DLD1 (cell line): Measurements from ENCODE around the gene GRK2.

ENCODE experiments used
- in situ Hi-C: cut with HindIII; loops from 2 replicates; pipeline ENCODE4 v1.10.0; 2017; ENCODE audit warnings: low sequenced_read_pairs

Gene GRK2

DNA sequence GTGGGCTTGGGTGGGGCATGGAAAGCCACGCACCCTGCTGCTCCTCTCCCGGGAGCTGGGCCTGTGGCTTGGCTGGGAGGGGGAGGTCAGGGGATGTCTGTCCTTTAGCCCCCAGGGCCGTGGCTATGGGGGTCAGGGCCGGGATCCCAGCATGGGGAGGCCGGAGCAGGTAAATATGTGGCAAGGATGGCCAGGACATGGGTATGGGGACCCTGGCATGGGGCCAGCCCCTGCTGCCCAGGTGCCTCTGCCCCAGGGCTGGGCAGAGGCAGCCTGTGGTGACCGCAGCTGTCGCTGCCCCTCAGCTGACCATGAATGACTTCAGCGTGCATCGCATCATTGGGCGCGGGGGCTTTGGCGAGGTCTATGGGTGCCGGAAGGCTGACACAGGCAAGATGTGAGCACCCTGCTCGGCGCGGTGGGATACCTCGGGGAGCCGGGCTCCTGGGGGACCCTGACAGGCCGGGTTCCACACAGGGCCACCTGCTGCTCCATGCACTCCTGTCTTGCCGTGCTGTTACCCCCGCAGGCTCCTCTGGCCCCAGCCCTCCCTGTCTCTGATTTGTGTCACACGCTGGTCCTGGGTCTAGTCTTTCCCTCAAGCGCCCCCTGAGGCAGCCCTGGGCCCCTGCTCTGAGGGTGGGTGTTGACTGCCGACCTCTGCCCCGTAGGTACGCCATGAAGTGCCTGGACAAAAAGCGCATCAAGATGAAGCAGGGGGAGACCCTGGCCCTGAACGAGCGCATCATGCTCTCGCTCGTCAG, 14.7 kb downstream of the GRK2 start:
- in situ Hi-C loops = no loop called here

DNA sequence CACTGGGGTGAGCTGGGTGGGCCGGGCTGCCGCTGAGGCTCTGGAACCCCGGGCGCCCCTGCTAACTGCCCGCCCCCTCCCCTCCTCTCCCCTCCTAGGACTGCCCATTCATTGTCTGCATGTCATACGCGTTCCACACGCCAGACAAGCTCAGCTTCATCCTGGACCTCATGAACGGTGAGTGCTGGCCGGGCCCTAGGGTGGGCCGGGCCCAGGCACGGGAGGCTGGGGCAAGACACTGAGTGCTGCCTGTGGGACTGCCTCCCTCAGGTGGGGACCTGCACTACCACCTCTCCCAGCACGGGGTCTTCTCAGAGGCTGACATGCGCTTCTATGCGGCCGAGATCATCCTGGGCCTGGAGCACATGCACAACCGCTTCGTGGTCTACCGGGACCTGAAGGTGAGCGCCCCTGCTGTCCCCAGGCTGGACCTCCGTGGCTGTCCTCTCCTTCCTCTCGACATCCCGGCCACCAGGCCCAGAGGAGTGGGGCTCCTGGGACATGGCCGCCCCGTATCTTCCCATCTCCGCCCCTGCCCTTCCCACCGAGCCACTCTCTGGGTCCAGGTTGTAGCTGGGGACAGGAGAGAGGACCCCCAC, 15.4 kb downstream of the GRK2 start:
- in situ Hi-C loops = no loop called here

DNA sequence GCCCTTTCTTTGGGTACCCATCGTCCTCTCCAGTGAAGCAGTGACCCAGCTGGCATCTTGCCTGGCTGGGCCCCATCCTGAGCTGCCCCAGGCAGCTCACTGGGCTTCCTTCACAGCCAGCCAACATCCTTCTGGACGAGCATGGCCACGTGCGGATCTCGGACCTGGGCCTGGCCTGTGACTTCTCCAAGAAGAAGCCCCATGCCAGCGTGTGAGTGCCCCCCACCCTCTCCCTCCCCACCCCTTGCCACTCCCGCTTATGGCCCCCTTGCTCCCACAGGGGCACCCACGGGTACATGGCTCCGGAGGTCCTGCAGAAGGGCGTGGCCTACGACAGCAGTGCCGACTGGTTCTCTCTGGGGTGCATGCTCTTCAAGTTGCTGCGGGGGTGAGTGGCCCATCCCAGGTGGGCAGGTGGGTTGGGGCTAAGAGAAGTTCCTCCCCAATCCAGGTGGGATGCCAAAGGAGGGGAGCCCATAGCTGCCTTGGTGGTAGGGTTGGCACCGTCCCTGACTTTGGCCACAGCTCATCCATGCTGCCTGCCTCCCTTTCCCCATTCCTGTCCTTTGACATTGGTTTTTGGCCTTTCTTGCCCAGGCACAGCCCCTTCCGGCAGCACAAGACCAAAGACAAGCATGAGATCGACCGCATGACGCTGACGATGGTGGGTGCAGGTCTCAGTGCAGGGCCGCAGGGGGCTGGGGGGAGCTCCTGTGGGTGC, 16.0 kb downstream of the GRK2 start:
- in situ Hi-C loops = no loop called here

DNA sequence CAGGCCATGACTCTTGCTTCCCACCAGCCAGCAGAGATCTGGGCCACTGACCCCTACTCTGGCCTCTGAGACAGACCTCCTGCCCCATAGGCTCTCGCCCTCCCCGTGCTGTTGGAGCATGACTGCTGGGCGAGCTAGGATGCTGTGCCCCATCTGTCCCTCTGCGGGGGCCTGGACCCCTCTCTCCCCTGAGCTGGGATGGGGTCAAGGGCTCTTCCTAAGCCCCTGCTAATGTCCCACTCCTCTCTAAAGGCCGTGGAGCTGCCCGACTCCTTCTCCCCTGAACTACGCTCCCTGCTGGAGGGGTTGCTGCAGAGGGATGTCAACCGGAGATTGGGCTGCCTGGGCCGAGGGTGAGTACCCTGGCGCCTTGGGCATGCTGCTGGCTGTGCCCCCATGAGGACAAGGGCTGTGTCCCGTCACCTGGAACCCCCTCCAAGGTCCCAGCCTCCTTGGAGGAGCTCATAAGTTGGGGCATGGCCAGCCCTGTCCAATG, 16.7 kb downstream of the GRK2 start:
- in situ Hi-C loops = no loop called here

DNA sequence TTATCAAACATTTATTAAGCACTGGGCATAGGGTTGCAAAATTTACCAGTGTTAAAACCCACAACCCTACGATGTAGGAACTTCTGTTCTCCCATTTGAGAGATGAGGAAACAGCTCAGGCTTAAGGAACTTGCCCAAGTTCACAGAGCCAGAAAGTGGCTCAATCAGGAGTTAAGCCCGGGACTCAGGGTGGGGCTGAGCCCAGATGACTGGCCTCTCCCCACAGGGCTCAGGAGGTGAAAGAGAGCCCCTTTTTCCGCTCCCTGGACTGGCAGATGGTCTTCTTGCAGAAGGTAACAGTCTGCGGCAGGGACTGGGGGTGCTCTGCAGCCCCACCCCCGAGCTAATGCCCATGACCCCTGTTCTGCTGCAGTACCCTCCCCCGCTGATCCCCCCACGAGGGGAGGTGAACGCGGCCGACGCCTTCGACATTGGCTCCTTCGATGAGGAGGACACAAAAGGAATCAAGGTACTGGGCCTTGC, 17.2 kb downstream of the GRK2 start:
- in situ Hi-C loops = no loop called here

DNA sequence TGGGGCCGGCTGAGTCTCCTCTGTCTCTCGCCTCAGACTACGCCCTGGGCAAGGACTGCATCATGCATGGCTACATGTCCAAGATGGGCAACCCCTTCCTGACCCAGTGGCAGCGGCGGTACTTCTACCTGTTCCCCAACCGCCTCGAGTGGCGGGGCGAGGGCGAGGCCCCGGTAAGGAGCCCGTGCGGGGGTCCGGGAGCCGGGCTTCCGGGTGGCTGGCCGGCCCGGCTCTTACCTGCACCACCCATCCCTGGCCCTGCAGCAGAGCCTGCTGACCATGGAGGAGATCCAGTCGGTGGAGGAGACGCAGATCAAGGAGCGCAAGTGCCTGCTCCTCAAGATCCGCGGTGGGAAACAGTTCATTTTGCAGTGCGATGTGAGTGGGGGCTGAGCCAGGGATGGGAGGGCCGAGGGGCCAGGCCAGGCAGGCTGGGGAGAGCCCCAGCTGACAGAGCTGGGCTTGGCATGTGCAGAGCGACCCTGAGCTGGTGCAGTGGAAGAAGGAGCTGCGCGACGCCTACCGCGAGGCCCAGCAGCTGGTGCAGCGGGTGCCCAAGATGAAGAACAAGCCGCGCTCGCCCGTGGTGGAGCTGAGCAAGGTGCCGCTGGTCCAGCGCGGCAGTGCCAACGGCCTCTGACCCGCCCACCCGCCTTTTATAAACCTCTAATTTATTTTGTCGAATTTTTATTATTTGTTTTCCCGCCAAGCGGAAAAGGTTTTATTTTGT, 18.7 kb downstream of the GRK2 start:
- in situ Hi-C loops = no loop called here

DNA sequence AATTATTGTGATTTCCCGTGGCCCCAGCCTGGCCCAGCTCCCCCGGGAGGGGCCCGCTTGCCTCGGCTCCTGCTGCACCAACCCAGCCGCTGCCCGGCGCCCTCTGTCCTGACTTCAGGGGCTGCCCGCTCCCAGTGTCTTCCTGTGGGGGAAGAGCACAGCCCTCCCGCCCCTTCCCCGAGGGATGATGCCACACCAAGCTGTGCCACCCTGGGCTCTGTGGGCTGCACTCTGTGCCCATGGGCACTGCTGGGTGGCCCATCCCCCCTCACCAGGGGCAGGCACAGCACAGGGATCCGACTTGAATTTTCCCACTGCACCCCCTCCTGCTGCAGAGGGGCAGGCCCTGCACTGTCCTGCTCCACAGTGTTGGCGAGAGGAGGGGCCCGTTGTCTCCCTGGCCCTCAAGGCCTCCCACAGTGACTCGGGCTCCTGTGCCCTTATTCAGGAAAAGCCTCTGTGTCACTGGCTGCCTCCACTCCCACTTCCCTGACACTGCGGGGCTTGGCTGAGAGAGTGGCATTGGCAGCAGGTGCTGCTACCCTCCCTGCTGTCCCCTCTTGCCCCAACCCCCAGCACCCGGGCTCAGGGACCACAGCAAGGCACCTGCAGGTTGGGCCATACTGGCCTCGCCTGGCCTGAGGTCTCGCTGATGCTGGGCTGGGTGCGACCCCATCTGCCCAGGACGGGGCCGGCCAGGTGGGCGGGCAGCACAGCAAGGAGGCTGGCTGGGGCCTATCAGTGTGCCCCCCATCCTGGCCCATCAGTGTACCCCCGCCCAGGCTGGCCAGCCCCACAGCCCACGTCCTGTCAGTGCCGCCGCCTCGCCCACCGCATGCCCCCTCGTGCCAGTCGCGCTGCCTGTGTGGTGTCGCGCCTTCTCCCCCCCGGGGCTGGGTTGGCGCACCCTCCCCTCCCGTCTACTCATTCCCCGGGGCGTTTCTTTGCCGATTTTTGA, 19.5 kb downstream of the GRK2 start:
- in situ Hi-C loops = no loop called here

DNA sequence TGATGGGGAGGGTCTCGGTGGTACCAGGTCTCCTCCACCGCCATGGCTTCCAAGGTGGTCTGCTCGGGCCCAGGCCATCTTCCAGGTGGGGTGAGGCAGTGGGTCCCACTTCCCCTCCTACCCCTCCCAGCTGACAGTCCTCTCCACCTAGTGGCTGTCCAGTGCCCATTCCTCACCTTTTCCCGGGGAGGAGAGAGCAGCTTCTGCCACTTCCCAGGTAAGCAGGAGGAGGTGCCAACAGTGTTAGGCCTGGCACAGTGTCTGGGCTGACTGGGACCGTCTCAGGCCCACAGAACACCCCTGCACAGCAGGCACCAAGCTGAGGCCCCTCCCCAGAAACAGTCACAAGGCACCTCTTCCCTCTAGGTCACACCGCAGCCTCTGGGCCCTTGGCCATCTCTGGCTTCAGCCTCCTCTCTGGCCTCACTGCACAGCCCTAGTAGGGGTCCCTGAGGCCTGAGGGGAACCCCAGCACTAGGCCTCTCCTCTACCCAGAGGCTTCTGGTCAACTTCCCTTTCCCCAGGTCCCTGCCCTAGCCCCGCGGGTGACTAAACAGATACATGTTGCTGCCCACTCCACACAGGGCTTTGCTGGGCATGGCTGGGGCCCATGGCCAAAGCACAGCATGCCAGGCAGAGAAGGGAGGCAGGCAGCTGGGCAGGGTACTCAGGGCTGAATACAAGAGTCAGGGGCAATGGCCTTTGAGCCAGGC, 20.5 kb downstream of the GRK2 start:
- in situ Hi-C loops = no loop called here

DNA sequence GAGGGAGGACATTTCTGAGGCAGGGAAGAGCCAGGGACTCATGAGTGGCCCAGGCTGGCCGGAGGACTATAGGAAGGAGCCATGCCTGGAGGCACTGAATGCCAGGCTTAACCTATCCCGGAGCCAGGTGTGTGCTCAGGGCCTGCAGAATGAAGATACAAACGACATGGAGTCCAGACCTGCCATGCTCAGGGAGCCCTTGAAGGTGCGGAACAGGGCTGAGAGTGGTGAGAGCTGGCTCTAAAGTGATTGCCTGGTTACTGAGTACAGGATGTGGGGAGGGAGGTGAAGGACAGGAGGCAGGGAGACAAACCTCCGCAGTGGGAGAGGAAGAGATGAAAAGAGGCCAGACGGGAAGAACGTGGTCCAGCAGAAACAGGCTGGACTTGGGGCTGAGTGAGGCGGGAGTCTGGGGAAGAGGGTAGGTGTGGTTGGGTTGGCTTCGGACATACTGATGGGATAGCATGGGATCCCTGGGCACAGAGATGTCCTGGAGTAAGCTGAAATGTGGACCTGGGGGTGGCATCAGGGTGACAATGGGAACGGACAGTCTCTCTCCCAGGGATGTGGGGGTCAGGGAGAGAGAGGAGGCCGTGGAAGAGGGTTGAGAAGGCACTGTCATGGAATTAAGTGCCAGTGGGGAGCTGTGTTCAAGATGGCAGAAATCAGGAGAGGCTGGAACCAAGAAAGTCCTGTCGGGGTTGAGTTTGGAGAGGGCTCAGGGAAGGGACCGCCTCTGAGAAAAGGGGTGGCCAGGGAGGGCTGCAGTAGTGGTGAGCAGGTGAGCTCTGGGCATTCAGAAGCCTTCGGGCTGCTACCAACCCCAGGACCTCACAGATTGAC, 21.3 kb downstream of the GRK2 start:
- in situ Hi-C loops = no loop called here

DNA sequence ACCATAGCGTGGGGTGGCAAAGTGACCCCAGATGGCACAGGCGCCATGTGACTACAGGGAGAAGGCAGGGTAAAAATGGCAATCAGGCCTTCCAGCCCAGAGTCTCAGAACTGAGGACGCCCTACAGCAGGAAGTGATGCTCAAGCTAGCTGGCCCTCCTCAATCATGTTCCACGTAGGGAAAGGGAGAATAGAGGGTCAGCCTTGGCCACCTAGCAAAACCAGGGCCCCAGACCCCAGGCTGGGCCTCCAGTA, 21.9 kb downstream of the GRK2 start:
- in situ Hi-C loops = no loop called here

DNA sequence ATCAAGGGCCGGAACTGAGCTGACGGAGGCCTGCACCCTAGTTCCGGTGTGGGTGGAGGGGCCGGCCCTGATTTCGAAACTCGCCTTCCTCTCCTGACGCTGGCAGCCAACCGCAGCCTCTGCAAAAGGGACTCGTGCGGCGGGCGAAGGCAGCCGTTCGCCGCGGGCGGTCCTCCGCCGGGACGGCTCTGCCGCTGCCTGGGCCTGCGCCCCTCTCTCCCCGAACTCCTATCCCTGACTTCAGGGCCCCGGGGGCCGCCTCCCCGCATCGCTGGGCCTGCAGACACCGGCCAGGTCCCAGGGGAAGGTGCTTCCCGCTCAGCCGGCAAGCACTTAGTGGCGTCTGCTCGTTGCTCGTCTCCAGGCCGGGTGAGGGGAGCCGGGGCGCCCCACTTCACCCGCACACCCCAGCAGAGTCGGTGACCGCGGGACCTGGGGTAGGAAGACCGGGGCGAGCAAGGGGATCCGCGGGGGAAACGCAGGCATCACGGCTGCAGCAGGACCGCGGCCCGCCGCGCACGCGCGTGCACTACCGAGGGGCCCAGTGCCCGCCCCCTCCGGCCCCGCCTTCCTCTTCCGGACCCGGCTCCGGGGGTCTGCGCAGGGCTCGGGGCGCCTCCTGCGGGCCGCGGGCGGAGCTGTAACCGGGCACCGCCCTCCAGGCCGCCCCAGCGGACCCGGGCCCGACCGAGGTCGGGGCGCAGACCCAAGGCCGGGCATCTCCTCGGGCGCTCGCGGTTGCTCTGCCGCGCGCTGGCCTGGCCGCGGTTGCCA, 22.4 kb downstream of the GRK2 start:
- in situ Hi-C loops = no loop called here

DNA sequence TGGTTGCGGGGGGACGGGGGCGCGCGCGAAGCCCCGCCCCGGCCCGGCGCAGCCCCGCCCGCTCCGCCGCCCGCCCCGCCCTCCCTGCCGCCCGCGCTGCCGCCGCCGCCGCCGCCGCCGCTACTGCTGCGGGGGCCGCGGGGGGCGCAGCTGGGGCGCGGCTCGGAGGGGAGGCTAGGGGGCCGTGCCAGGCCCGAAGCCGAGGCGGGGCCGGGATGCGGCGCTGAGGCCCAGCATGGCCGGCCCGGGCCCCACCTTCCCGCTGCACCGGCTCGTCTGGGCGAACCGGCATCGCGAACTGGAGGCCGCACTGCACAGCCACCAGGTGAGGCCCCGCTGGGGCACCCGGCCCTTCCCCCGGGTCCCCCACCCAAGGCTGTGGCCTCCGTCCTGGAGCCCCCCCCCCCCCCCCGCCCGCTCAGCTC, 23.0 kb downstream of the GRK2 start, which contains the start of gene ANKRD13D:
ANKRD13D (plus strand) TSS at position 78 of the 425 bp plus-strand sequence; CDS start at position 236, 158 bp downstream.
- in situ Hi-C loops = no loop called here

DNA sequence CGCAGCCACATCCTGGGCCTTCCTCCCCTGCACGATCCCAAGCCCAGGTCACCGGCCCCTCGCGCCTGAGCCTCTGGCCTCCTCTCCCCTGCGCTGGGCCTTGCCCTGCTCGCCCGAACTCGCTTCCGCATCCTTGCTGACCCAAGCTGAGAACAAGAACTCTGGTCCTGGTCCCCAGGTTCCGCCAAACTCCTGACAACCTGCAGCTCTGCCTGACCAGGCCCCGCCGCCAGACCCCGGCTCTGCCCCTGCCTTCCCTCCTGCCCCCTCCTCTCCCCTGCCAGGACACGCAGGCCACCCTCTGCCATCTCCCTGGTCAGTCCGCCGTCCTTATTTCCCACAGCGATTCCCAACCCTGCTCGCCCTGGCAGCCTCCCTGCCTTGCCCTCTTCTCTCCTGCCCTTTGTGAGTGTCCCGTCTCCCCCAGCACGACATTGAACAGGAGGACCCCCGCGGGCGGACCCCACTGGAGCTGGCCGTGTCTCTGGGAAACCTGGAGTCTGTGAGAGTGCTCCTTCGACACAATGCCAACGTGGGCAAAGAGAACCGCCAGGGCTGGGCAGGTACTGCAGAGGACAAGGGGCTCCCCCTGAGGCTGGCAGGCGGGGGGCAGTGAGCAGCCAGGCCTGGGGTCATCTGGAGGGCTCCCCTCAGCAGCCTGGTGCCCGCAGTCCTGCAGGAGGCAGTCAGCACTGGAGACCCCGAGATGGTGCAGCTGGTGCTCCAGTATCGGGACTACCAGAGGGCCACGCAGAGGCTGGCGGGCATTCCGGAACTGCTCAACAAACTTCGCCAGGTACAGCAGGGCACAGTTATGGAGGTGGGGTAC, 23.6 kb downstream of the GRK2 start:
- in situ Hi-C loops = no loop called here

DNA sequence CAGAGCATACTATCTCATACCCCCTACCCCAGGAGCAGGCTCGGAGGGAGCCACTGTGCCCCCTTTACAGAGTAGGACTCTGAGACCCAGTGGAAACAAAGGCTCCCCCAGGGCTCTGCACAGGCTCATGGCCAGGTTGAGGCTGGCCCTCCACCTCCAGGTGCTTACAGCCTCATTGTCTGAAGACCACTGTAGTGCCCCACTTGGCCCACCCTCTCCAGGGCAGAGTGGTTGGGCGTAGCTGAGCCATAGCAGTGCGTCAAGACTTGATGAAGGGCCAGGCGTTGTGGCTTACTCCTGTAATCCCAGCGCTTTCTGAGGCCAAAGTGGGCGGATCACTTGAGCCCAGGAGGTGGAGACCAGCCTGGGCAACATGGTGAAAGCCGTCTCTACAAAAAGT, 24.5 kb downstream of the GRK2 start:
- in situ Hi-C loops = no loop called here

DNA sequence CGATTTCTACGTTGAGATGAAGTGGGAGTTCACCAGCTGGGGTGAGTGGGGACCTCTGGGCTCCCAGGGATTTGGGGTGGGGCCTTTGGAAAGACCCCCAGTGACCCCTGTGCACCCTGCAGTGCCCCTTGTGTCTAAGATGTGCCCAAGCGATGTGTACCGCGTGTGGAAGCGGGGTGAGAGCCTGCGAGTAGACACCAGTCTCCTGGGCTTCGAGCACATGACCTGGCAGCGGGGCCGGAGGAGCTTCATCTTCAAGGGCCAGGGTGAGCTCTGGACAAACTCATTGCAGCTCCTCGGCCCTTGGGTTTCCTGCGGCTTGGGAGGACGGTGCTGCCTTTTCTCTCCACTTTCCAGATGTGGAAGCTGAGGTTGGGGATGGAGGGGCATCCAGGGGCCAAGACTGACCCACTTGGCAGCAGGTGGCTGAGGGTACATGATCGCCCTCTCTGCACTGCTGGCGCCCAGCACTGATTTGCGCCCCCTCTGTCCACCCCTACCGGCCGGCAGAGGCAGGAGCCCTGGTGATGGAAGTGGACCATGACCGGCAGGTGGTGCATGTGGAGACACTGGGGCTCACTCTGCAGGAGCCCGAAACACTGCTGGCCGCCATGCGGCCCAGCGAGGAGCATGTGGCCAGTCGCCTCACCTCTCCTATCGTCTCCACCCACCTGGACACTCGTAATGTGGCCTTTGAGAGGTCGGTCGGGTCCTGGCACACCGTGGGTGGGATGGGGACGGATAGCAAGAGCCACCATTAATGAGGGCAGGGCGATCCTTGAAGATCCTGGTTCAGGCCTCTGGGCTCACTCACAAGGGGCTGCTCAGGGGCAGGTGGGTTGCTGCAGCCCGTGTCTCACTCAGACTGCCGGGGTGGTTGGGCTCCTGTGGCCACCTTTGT, 25.5 kb downstream of the GRK2 start:
- in situ Hi-C loops = no loop called here

DNA sequence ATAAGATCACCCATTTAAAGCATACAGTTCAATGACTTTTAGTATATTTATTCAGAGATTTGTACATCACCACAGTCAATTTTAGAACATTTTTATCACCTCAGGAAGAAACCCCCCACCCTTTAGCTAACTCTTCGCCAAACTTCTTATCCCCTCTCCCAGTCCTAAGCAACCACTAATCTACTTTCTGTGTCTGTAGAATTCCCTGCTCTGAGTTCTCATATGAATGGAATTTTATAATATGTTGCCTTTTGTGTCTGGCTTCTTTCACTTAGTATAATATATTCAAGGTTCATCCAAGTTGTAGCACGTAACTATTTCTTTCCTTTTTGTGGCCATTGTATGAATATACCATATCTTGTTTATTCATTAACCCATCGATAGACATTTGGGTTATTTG, 26.4 kb downstream of the GRK2 start:
- in situ Hi-C loops = no loop called here
